Stomach (tissue), 4 donors: ENCODE results near the gene CAMKK2.

ENCODE experiments used
- EP300 ChIP-seq: sonication (generic); formaldehyde crosslinking; IDR thresholded peaks from one replicate; pipeline ENCODE4 v1.6.1; 2017; ENCODE audit warnings: antibody characterized with exemption
- POLR2A ChIP-seq, 4 donors: fragments of 450-650 bp; IDR thresholded peaks; one replicate each; pipeline ENCODE4 v1.6.1; 2016; ENCODE audit warnings: antibody characterized with exemption in 4 of 4, control low read depth in 2 of 4, mild to moderate bottlenecking in 1 of 4, moderate library complexity in 1 of 4
- POLR2AphosphoS5 ChIP-seq, 3 donors: sonication (generic); formaldehyde crosslinking; IDR thresholded peaks; one replicate each; pipeline ENCODE4 v1.6.1; 2016; ENCODE audit warnings: antibody characterized with exemption in 3 of 3
- TF ChIP-seq, protein P1 (sequence below), 7 experiments: fragments of 450-650 bp in 4 of 7; fragments of 200-600 bp in 3 of 7; sonication (generic) in 3 of 7; IDR thresholded peaks; one replicate each; pipeline ENCODE4 v1.5.1; 2016 to 2019; ENCODE audit warnings: antibody characterized with exemption in 7 of 7, control low read depth in 2 of 7, mild to moderate bottlenecking in 1 of 7

DNA sequence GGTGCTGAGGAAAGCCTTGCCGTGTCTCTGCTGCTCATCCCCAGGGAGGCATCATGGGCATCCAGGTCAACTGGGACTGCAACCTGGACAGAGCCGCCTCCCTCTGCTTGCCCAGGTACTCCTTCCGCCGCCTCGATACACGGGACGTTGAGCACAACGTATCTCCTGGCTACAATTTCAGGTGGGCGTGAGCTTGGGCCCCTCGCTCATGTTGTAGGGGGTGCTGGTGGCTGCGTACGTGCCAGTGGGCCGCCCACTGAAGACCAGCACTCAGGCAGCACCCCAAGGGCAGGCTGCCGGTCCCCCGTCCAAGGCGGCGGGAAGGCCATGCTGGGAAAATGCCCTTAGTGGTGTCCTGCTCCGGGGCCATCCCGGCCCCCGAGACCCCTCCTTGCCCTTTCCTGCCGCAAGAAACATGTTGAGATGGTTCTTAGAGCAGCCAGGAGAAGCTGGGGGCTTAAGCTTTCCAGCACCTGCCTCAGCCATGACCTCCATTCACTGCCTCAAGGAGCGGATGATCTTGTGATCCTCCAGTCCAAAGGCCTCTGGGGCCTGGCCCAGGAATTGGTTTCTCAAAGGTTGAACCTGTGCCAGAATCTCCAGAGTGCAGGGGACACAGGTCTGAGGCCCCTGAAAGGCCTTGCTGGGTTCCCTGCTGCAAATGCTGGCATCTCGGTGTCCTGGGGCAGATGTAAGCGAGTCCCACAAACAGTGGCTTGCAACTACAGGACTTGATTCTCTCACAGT is 67.4 kb downstream of the CAMKK2 start:
- TF ChIP-seq, protein P1, sequence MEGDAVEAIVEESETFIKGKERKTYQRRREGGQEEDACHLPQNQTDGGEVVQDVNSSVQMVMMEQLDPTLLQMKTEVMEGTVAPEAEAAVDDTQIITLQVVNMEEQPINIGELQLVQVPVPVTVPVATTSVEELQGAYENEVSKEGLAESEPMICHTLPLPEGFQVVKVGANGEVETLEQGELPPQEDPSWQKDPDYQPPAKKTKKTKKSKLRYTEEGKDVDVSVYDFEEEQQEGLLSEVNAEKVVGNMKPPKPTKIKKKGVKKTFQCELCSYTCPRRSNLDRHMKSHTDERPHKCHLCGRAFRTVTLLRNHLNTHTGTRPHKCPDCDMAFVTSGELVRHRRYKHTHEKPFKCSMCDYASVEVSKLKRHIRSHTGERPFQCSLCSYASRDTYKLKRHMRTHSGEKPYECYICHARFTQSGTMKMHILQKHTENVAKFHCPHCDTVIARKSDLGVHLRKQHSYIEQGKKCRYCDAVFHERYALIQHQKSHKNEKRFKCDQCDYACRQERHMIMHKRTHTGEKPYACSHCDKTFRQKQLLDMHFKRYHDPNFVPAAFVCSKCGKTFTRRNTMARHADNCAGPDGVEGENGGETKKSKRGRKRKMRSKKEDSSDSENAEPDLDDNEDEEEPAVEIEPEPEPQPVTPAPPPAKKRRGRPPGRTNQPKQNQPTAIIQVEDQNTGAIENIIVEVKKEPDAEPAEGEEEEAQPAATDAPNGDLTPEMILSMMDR (IDR thresholded peaks at IDR 0.05) = no peak
- no peak for TF ChIP-seq POLR2AphosphoS5 (IDR thresholded peaks at IDR 0.05)
- no peak for TF ChIP-seq POLR2A (IDR thresholded peaks at IDR 0.05)
- no peak for TF ChIP-seq EP300
